ENCODE measurements around the gene C6orf47.

DNA sequence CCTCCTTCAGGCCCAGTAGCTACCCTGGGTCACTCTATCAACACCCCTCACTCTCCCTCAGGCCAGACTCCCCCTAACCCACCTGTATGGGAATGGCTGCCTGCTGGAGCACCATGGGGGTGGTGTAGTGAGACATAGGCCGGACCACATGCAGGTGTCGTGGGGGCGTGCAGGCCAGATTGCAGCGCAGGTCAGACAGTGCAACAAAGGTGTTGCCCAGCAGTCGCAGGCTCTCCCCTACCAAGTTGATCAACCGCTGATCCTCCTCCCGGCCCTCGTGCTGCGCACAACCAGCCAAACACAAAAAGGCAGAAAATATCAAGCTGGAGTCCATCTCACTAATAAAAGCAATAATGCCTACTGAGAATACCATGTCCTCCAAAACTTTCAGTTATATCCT is 15.3 kb downstream of the C6orf47 start:
- TF ChIP-seq EZH2 (IDR thresholded peaks at IDR 0.05; ENCODE audit: insufficient read depth, poor library complexity, severe bottlenecking) (no peak), EZH2phosphoT487 (IDR thresholded peaks at IDR 0.05; ENCODE audit: insufficient read depth, low read depth) (no peak)

Measured in GM23248 (cell line).